Mesenchymal stem cell (in vitro differentiated cells and primary cell): ENCODE measurements around the gene SH3RF1.

Source experiments
- DNase-seq: peaks from one replicate; pipeline ENCODE4 v3.0.0-alpha.2; 2013
- H2AFZ ChIP-seq: one replicate; pipeline ENCODE4 v1.6.1; 2013; ENCODE audit warnings: low read depth, mild to moderate bottlenecking, control low read depth, inconsistent platforms, low read length, moderate library complexity
- H2AK5ac ChIP-seq: 2 replicates; pipeline ENCODE4 v1.6.1; 2013; ENCODE audit warnings: low read length, moderate library complexity, mild to moderate bottlenecking, inconsistent platforms; ENCODE audit not compliant: severe bottlenecking
- H2BK120ac ChIP-seq: one replicate; pipeline ENCODE4 v1.6.1; 2013; ENCODE audit warnings: low read depth, mild to moderate bottlenecking, inconsistent platforms, low read length, moderate library complexity
- H2BK12ac ChIP-seq, 2 experiments: one replicate each; pipeline ENCODE4 v1.6.1; 2013; ENCODE audit warnings: inconsistent platforms in 2 of 2, low read length in 2 of 2, mild to moderate bottlenecking in 2 of 2, moderate library complexity in 2 of 2, control low read depth in 1 of 2
- H2BK15ac ChIP-seq: one replicate; pipeline ENCODE4 v1.6.1; 2013; ENCODE audit warnings: mild to moderate bottlenecking, low read depth, inconsistent platforms; ENCODE audit not compliant: poor library complexity, severe bottlenecking
- H2BK5ac ChIP-seq: 2 replicates; pipeline ENCODE4 v1.6.1; 2013; ENCODE audit warnings: low read depth, mild to moderate bottlenecking, low read length, control low read depth, inconsistent platforms; ENCODE audit not compliant: poor library complexity, severe bottlenecking
- H3K14ac ChIP-seq, 2 experiments: one replicate each; pipeline ENCODE4 v1.6.1; 2013; ENCODE audit warnings: inconsistent platforms in 2 of 2, low read length in 2 of 2, control low read depth in 1 of 2, mild to moderate bottlenecking in 1 of 2, moderate library complexity in 1 of 2
- H3K18ac ChIP-seq, 2 experiments: one replicate each; pipeline ENCODE4 v1.6.1; 2013; ENCODE audit warnings: inconsistent platforms in 2 of 2, low read length in 2 of 2, control low read depth in 1 of 2, low read depth in 1 of 2, mild to moderate bottlenecking in 1 of 2
- H3K23ac ChIP-seq, 2 experiments: one replicate each; pipeline ENCODE4 v1.6.1; 2013; ENCODE audit warnings: inconsistent platforms in 2 of 2, low read length in 2 of 2, mild to moderate bottlenecking in 2 of 2, moderate library complexity in 2 of 2, control low read depth in 1 of 2
- H3K27ac ChIP-seq: 2 replicates; pipeline ENCODE4 v1.5.1; 2013; ENCODE audit warnings: mild to moderate bottlenecking, moderate library complexity, low read length, control low read depth, inconsistent platforms; ENCODE audit not compliant: poor library complexity, severe bottlenecking
- H3K27me3 ChIP-seq, 2 experiments: 2 replicates each; pipeline versions ENCODE4 v1.6.1 to v1.7.0; 2013; ENCODE audit warnings: low read length in 2 of 2, mild to moderate bottlenecking in 2 of 2, moderate library complexity in 2 of 2, control low read depth in 1 of 2, inconsistent platforms in 1 of 2; ENCODE audit not compliant: control insufficient read depth in 1 of 2, insufficient read depth in 1 of 2
- H3K36me3 ChIP-seq, 2 experiments: 2 replicates each; pipeline versions ENCODE4 v1.6.1 to v1.7.0; 2013; ENCODE audit warnings: low read length in 2 of 2, control low read depth in 1 of 2, inconsistent platforms in 1 of 2, low read depth in 1 of 2, mild to moderate bottlenecking in 1 of 2; ENCODE audit not compliant: insufficient read depth in 2 of 2, control insufficient read depth in 1 of 2
- H3K4ac ChIP-seq, 2 experiments: one replicate each; pipeline ENCODE4 v1.6.1; 2013; ENCODE audit warnings: inconsistent platforms in 2 of 2, low read length in 2 of 2, mild to moderate bottlenecking in 2 of 2, moderate library complexity in 2 of 2, control low read depth in 1 of 2, low read depth in 1 of 2
- H3K4me1 ChIP-seq: 2 replicates; pipeline ENCODE4 v1.6.1; 2013; ENCODE audit warnings: low read depth, low read length, control low read depth; ENCODE audit not compliant: control insufficient read depth, insufficient read depth
- H3K4me2 ChIP-seq: 2 replicates; pipeline ENCODE4 v1.6.1; 2013; ENCODE audit warnings: low read length, mild to moderate bottlenecking, inconsistent platforms; ENCODE audit not compliant: poor library complexity, severe bottlenecking
- H3K4me3 ChIP-seq, 2 experiments: 2 replicates each; pipeline versions ENCODE4 v1.5.1 to v1.7.0; 2013; ENCODE audit warnings: low read length in 2 of 2, mild to moderate bottlenecking in 2 of 2, control low read depth in 1 of 2, low read depth in 1 of 2; ENCODE audit not compliant: insufficient read depth in 1 of 2
- H3K79me1 ChIP-seq: replicated peaks from 2 replicates; pipeline ENCODE4 v1.6.1; 2013; ENCODE audit warnings: mild to moderate bottlenecking, control low read depth, low read length, inconsistent platforms; ENCODE audit not compliant: poor library complexity, severe bottlenecking
- H3K9ac ChIP-seq: 2 replicates; pipeline ENCODE4 v1.7.0; 2013; ENCODE audit warnings: mild to moderate bottlenecking, low read length, moderate library complexity
- H3K9me3 ChIP-seq: 2 replicates; pipeline ENCODE4 v1.7.0; 2013; ENCODE audit warnings: mild to moderate bottlenecking, low read length; ENCODE audit not compliant: control insufficient read depth
- H4K8ac ChIP-seq: one replicate; pipeline ENCODE4 v1.6.1; 2013; ENCODE audit warnings: inconsistent platforms, mild to moderate bottlenecking, low read length, moderate library complexity
- H4K91ac ChIP-seq: one replicate; pipeline ENCODE4 v1.6.1; 2013; ENCODE audit warnings: mild to moderate bottlenecking, low read length, inconsistent platforms
- WGBS: methylation state at CpG from one replicate; pipeline ENCODE4 v1.1.7; 2013; ENCODE audit warnings: mixed read lengths; 5-methylcytosine and 5-hydroxymethylcytosine counted together

SH3RF1 gene

GRCh38 chr4:169127314-169127713 lies 143.4 kb downstream of the SH3RF1 start:
- no CpG with 5 or more reads among the region's 1 CpG for WGBS
- H3K27me3 ChIP-seq: no peaks in the 10 kb centered on the region
- H3K4me2 ChIP-seq: no peak overlapping the region
- H3K4me1 ChIP-seq: peaks cover 1% of the 10 kb centered on the region
- peaks cover 19% of the 10 kb centered on the region for H3K79me1 ChIP-seq
- no peak overlapping the region for H2BK5ac ChIP-seq
- H3K4me3 ChIP-seq: no peak overlapping the region
- no peak overlapping the region for H3K18ac ChIP-seq
- no peak overlapping the region for H2BK15ac ChIP-seq
- H3K23ac ChIP-seq: no peak overlapping the region
- no peak overlapping the region for H3K14ac ChIP-seq
- DNase-seq: no peak
- no peaks in the 10 kb centered on the region for H3K9me3 ChIP-seq
- no peak overlapping the region for H3K9ac ChIP-seq
- no peak overlapping the region for H2AFZ ChIP-seq
- H2AK5ac ChIP-seq: no peak overlapping the region
- no peak overlapping the region for H3K27ac ChIP-seq
- H2BK12ac ChIP-seq: no peak overlapping the region
- H3K4ac ChIP-seq: no peak overlapping the region
- H2BK120ac ChIP-seq: no peak overlapping the region
- H3K36me3 ChIP-seq: peaks cover 9 to 97% of the 10 kb centered on the region in 2 experiments
- H4K8ac ChIP-seq: no peak overlapping the region
- H4K91ac ChIP-seq: no peak overlapping the region

DNA sequence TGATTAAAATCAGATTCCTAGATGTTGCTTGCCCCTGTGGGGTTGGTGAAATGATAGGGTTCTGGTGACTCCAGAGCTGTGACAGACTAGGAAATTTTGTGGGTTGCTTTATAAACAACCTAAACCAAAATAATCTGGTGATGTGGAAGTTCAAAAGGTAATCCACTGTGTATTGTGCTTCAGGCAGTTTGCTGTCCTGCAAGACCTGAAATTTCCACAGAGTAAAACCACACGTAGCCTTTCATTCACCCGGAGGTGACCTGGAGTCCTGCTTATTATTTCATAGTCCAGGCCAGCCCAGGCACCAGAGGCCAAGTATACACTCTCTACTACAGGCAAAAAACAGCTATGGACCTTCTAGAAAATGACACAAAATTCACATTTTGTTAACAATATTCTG lies 146.1 kb downstream of the SH3RF1 start:
- H3K4ac ChIP-seq: no peak overlapping the region
- H3K9me3 ChIP-seq: no peaks in the 10 kb centered on the region
- H2AK5ac ChIP-seq: no peak overlapping the region
- no peak overlapping the region for H3K18ac ChIP-seq
- H3K23ac ChIP-seq: no peak overlapping the region
- H3K27ac ChIP-seq: no peak overlapping the region
- H3K36me3 ChIP-seq: peaks cover 6 to 97% of the 10 kb centered on the region in 2 experiments
- peaks cover 4% of the 10 kb centered on the region for H3K4me1 ChIP-seq
- H4K8ac ChIP-seq: no peak overlapping the region
- no peak overlapping the region for H3K14ac ChIP-seq
- no peak overlapping the region for H2BK120ac ChIP-seq
- H2BK15ac ChIP-seq: no peak overlapping the region
- no peak overlapping the region for H2BK12ac ChIP-seq
- H2BK5ac ChIP-seq: no peak overlapping the region
- no peak overlapping the region for H2AFZ ChIP-seq
- H3K79me1 ChIP-seq: peaks cover 11% of the 10 kb centered on the region
- H3K27me3 ChIP-seq: no peaks in the 10 kb centered on the region
- no peak overlapping the region for H3K9ac ChIP-seq
- no peak overlapping the region for H3K4me2 ChIP-seq
- H4K91ac ChIP-seq: no peak overlapping the region
- WGBS: 89% methylated on average over 2 of the region's 2 CpGs
- no peak overlapping the region for H3K4me3 ChIP-seq
- peak; percentile 44 for DNase-seq

GRCh38 chr4:169122422-169122821 lies 148.3 kb downstream of the SH3RF1 start:
- H3K23ac ChIP-seq: no peak overlapping the region
- H3K27ac ChIP-seq: no peak overlapping the region
- H3K4me3 ChIP-seq: no peak overlapping the region
- no peak for DNase-seq
- no peaks in the 10 kb centered on the region for H3K27me3 ChIP-seq
- peaks cover 6 to 89% of the 10 kb centered on the region in 2 experiments for H3K36me3 ChIP-seq
- no peak overlapping the region for H3K4ac ChIP-seq
- no peak overlapping the region for H4K8ac ChIP-seq
- no peak overlapping the region for H2AK5ac ChIP-seq
- H2AFZ ChIP-seq: no peak overlapping the region
- H2BK15ac ChIP-seq: no peak overlapping the region
- H3K79me1 ChIP-seq: peaks cover 10% of the 10 kb centered on the region
- H3K9me3 ChIP-seq: no peaks in the 10 kb centered on the region
- H3K18ac ChIP-seq: no peak overlapping the region
- 100% methylated on average over 2 of the region's 2 CpGs for WGBS
- H3K4me2 ChIP-seq: no peak overlapping the region
- H4K91ac ChIP-seq: no peak overlapping the region
- no peak overlapping the region for H3K9ac ChIP-seq
- peaks cover 6% of the 10 kb centered on the region for H3K4me1 ChIP-seq
- no peak overlapping the region for H2BK120ac ChIP-seq
- H3K14ac ChIP-seq: no peak overlapping the region
- H2BK12ac ChIP-seq: no peak overlapping the region
- H2BK5ac ChIP-seq: no peak overlapping the region

DNA sequence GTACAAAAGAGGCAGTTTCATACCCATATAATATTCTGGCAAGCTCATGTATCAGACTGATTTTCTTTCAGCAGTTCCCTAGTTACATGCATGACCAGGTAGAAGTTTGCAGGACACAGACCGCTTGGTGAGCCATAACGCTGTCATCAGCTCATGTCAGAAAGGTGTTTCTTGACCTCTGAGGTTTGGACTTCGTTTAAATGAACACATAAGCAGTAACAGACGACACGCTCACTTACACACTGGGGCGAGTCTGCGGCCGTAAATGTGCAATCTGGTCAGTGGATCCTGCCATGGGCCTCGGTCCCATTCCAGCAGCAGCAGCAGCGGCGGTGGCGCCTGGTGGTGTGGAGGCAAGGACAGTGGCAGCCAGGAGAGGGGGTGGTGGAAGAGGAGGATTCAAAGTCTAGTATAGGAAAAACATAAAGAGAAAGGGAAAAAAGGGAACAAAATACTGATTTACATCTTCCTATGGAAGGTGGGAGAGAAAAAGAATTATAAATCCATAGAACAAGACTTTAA lies 148.8 kb downstream of the SH3RF1 start:
- H3K9ac ChIP-seq: no peak overlapping the region
- no peak overlapping the region for H3K4me2 ChIP-seq
- no peak overlapping the region for H2AFZ ChIP-seq
- no peak overlapping the region for H4K91ac ChIP-seq
- H3K4me3 ChIP-seq: no peak overlapping the region
- DNase-seq: no peak
- 88% methylated on average over 12 of the region's 12 CpGs for WGBS
- no peak overlapping the region for H2BK5ac ChIP-seq
- peaks cover 7% of the 10 kb centered on the region for H3K4me1 ChIP-seq
- no peak overlapping the region for H3K14ac ChIP-seq
- no peak overlapping the region for H2BK15ac ChIP-seq
- no peak overlapping the region for H4K8ac ChIP-seq
- H3K79me1 ChIP-seq: peaks cover 10% of the 10 kb centered on the region
- H3K36me3 ChIP-seq: peaks cover 8 to 89% of the 10 kb centered on the region in 2 experiments
- H2BK120ac ChIP-seq: no peak overlapping the region
- no peak overlapping the region for H3K23ac ChIP-seq
- no peak overlapping the region for H2BK12ac ChIP-seq
- no peak overlapping the region for H3K4ac ChIP-seq
- H2AK5ac ChIP-seq: no peak overlapping the region
- no peak overlapping the region for H3K18ac ChIP-seq
- H3K27ac ChIP-seq: no peak overlapping the region
- no peaks in the 10 kb centered on the region for H3K27me3 ChIP-seq
- no peaks in the 10 kb centered on the region for H3K9me3 ChIP-seq
